ENCODE data around the gene PSMC3.
A peak's percentile ranks its signal among the peaks of the same experiment; 100 is the strongest.

The PSMC3 gene

GRCh38 chr11:47411884-47412746, 14.1 kb downstream of the PSMC3 start:
- peak; percentile 42 for DNase-seq

GRCh38 chr11:47410370-47411264, 15.6 kb downstream of the PSMC3 start:
- no peak for DNase-seq

GRCh38 chr11:47409440-47410369, 16.5 kb downstream of the PSMC3 start:
- DNase-seq = no peak

GRCh38 chr11:47408598-47409439, 17.4 kb downstream of the PSMC3 start:
- no peak for DNase-seq

- DNase-seq = peak; percentile 88
Observed at GRCh38 chr11:47407746-47408590, 18.3 kb downstream of the PSMC3 start, which contains the start of gene SLC39A13. Gene SLC39A13 (plus strand): TSS chr11:47408590. CDS start chr11:47410095, 1,505 bp downstream.

GRCh38 chr11:47406896-47407745, 19.1 kb downstream of the PSMC3 start:
- no peak for DNase-seq

GRCh38 chr11:47403571-47403970, 22.7 kb downstream of the PSMC3 start:
- no peak for DNase-seq

- no peak for DNase-seq
Observed at GRCh38 chr11:47403135-47403534, 23.1 kb downstream of the PSMC3 start.

GRCh38 chr11:47400768-47401279, 25.4 kb downstream of the PSMC3 start:
- DNase-seq = no peak

- DNase-seq = peak; percentile 24
Observed at GRCh38 chr11:47399860-47400767, 26.1 kb downstream of the PSMC3 start.

- no peak for DNase-seq
Observed at GRCh38 chr11:47398551-47398950, 27.7 kb downstream of the PSMC3 start.

- no peak for DNase-seq
Observed at GRCh38 chr11:47398011-47398410, 28.2 kb downstream of the PSMC3 start.

GRCh38 chr11:47396049-47396320, 30.3 kb downstream of the PSMC3 start:
- DNase-seq = no peak

- no peak for DNase-seq
Observed at GRCh38 chr11:47395223-47396048, 30.8 kb downstream of the PSMC3 start.

- DNase-seq = peak; percentile 64
Observed at GRCh38 chr11:47394322-47395222, 31.7 kb downstream of the PSMC3 start.

GRCh38 chr11:47394050-47394321, 32.3 kb downstream of the PSMC3 start:
- no peak for DNase-seq
